Stimulated activated CD4-positive, alpha-beta T cell treated with anti-CD3 and anti-CD28 coated beads, Interleukin-15, amount 100 ng/mL, for 1 hour (primary cell): ENCODE measurements around the gene ZCCHC7.
"Not testable (repeated sequence)": the region's sequence is repeated elsewhere in the genome, so short reads cannot be mapped to it uniquely, and the experiment has no call there.

Experiments
- DNase-seq, 2 donors: peaks; one replicate each; pipeline ENCODE4 v3.0.0-alpha.2; 2020; ENCODE audit warnings: low read depth in 1 of 2, low spot score in 1 of 2

ZCCHC7 gene

DNA sequence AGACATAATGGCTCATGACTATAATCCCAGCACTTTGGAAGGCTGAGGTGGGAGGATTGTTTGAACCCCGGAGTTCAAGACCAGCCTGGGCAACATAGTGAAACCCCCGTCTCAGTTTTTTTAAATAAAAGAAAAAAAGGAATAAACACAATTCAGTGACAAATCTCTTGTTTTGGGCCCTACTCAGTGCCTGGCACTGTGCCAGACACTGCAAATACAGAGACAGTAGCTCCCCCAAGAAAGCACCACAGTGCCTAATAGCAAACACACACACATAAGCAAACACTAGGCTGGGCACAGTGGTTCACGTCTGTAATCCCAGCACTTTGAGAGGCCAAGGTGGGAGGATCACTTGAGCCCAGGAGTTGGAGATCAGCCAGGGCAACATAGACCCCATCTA, 252.5 kb downstream of the ZCCHC7 start:
- DNase-seq: no peak

DNA sequence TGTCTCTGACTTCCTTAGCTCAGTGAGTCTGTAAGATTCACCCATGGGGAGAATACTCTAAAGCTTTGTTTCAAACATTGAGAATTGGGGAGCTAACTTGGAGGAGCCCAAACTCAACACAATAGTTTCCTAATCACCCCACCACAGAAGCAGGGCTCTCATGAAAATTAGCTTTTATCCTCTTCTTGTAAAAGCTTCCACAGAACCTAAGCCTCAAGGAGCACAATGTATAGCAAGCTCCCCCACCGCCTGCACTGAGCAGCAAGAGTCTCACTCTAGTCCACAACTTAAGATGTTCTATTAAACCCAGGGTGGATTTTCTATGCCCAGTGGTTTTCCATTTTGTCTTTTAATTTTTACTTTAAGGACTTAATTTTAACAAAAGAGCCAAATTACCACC, 253.2 kb downstream of the ZCCHC7 start:
- no peak for DNase-seq

DNA sequence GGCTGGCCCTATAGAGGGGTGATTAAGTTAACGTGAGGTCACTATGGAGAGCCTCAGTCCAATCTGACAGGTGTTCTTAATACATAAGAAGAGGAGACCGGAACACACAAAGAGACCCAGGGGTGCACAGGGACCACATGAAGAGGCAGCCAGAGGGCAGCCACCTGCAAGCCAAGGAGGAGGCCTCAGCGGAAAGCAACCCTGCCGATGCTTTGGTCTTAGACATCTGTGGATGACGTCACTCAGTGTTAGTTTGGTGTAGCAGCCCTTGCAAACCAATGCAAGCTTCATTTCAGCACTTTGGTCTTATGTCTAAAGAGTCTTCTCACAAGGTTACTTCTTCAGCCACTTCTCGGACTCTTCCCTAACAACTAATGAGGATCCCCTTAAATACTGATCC, 254.5 kb downstream of the ZCCHC7 start:
- DNase-seq: no peak

DNA sequence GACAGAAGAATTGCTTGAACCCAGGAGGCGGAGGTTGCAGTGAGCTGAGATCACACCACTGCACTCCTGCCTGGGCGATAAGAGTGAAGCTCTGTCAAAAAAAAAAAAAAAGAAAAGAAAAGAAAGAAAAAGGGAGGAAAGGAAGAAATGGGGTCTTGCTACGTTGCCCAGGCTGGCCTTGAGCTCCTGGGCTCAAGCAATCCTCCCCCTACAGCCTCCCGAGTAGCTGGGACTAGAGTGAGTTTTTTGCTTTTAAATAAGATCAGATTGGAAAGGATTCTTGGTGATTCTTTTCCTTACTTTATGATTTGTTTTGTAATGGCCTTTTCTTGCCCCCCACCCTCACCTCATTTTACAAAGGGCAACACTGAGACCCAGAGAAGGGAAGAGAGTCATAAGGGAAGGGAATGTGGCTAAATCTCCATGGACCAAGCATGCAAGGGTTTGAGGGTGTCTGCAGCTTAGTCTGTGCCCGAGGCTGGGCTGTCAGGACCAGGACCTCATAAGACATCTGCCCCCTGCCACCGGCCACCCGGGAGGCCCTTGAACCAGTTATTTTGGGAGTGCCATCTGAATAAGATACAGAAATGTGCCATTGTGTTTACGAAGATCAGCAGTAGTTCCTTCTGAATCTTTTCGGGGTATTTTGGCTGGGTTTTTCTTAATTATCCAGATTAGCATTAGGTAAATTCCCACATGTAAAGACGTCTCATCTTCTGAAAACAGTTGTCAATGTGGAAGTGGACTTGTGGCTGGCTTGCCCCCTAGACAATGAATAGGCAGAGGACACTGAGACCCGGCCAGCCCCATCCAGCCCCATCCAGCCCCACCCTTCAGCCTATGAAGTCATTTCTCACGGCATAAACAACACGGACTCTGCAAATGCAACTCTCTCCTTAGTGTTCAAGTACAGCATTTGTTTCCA, 257.6 kb downstream of the ZCCHC7 start:
- DNase-seq: no peak

DNA sequence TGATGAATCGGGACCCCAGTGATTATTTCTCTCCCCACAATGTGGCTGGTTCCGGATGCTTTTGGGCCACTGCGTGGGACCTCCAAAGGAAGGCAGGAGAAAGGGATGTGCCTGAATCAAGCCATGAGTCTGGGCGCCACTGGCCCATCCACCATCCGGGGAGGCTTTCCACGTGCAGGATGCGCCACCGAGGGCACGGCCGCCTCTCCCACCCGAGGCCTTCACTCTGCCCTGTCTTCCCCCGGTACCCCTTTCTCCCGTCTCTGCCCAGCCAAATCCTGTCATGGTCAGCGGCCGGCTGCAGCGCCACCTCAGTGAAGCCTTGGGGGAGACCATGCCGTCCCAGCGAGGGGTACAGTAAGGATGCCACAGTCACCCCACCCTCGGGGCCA, 258.2 kb downstream of the ZCCHC7 start:
- DNase-seq: no peak

DNA sequence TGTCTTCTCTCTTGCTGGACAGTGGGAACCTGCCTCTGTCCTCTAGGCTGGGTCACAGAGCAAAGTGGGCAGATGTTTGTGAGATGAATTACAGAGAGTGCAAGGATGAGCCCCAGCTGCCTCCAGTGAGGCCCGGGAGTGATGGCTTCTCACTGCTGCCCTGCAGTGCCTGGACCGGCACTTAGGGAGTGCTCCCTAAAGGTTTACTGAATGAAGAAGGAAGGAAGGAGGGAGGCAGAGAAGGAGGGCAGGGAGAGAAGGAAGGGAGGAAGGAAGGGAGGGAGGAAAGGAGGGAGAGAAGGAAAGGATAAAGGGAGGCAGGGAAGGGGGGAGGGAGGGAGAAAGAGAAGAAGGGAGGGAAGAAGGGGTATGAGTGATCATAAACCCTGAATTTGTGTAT, 259.5 kb downstream of the ZCCHC7 start:
- no peak for DNase-seq

DNA sequence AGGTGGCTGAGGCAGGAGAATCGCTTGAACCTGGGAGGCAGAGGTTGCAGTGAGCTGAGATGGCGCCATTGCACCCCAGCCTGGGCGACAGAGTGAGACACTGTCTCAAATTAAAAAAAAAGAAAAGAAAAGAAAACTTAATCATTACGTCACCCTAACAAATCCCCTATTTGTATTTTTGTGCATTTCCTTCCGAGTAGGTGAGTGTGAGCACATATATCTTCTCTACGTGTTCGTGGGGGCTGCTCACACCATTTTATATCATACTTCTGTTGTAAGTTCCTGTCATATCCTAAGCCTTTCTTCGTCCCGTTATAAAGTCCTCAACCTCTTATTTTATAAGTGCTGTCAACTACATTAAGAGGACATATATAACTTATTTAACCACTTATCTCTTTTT, 260.2 kb downstream of the ZCCHC7 start:
- no peak for DNase-seq

DNA sequence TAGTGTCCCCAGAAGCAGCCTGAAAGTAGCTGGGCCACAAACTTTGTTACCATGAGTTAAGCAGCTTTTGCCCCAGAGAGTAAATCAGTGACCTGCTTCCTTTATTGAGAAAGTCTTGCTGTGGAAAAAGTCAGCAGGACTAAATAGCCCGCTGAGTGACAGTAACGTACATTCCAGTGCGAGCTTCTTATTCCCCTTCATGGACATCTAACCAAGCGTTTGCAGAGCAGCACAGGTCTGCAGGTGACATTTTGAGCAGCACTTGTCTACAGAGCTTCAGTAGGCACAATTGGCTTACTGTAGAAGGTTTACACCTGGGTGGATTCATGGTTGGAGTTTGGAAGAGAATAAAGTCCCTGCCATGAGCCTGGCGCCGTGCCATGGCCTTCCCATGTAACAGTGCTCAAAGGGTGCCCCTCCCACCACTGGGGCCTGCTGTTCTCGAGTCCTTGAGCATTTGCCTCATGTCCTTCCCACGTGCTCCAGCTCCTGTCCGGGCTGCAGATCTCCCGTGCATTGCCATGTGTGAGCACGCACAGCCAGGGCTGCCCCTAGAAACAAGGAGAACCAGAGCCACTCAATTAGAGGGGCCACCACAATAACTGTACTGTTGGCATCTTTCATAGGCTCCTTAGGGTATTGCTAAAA, 260.8 kb downstream of the ZCCHC7 start:
- DNase-seq: no peak

DNA sequence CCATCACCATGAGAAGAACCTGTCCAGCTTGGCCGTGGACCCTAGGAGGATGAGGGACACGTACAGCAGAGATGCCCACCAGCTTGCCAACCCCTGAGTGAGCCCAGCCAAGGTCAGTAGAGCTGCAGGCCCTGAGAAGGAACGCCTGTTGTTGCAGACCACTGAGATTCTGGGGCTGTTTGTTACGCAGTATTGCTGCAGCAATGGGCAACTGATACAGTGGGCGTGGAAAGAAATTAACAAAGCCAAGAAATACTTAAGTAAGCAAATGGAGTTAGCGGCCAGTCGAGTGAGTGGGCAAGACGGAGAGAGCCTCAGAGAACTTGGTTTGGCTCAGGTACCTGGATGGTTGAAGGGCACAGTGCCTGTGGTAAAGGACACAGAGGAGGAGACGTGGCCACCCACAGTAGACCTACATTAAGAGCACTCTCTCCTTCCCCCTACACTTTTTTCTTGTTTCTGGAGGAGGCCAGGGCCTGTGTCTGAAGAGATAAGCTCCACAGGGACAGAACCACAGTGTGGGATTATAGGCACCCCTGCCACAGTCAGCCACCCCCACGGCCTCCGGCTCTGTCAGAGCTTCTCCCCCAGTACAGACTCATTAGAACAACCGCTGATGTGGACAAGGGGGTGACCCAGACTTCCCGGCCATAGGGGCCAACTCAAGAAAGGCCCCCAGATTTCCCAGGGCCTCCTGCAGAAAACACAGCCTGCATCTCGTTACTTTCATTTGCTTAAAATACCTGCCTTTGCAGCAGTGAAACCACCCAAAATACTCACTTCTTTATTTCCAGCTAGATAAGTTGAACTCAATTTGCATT, 262.0 kb downstream of the ZCCHC7 start:
- no peak for DNase-seq

DNA sequence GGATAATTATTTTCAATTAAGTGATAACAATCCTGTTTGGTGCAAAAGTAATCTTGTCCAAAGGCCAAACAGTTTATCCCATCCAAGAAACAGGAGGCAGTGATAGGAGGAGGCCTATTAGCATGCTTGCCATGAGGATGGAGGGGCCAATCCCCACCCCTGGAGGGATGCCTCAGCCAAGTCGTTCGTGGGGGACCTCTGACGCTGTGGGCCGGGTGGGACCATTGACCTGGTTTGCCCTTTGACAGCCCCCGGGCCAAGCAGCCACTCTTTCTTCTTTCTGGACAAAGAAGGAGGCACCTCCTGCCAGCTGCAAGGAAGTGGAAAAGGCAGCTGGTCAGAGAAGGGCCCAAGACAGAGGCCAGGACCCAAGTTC, 262.6 kb downstream of the ZCCHC7 start:
- no peak for DNase-seq

DNA sequence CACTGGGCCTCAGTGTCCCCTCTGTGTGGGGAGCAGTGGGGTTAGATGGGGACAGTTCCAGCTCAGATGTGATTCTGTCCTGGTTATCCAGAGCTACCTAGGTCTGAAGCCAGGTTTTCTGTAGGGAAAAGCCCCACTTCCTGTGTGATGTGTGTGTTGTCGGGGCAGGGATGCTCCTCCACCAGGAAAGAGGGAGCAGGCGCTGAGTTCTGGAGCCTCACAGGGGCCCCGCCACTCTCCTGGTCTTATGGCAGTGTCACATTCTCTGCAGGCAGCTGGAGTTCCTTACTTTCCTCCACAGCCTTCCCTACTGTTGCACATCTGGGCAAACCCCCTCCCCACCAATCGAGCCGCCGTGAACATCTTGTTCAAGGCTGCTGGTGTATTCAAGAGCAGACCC, 263.0 kb downstream of the ZCCHC7 start:
- no peak for DNase-seq

DNA sequence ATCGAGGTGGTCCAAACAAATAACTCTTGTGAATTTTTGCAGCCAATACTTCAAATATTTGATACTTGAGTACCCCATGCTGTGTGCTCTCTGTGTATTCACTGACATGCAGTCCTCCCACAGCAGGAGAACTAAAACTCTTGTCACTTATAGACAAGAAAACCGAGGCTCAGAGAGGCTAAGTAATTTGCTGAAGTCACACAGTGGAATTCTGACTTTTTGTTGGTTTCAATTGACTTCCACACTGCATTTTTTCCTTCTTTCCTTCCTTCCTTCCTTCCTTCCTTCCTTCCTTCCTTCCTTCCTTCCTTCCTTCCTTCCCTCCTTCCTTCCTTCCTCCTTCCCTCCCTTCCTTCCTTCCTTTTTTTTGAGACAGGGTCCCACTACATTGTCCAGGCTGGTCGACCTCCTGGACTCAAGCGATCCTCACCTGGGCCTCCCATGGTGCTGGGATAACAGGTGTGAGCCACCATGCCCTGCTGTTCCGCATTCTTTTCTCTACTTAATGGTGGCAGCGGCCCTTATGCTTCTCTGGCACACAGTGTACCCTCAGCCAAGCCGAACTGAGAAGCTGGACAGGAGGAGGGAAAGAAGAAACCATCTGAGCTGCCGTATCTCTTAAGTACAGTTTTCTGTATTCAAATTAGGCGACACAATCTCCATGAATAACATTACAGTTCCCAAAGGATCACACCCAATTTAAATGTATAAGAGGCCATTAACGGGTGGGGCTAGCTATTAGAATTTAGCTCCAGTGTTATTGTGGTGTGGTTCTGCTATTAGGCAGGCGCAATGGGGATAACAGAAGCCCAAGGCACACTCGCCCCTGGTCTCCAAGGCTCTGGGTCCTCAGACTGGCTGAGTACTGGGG, 263.7 kb downstream of the ZCCHC7 start:
- no peak for DNase-seq

DNA sequence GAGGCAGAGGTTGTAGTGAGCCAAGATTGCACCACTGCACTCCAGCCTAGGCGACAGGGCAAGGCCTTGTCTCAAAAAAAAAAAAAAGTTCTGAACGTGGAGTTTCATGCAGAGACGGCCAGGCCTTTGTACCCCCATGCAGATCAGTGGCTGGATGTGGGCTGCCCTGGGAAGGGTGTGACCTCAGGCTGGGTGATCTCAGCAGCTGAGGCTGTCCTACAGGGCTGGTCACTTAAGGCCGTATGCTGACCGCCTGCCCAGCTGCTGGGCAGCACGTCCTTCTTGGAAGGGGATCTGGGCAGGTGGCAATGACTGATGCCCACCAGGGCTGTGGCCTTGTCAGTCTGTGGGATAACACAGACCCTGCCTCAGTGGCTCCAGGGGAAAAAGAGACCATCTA, 264.9 kb downstream of the ZCCHC7 start:
- no peak for DNase-seq

DNA sequence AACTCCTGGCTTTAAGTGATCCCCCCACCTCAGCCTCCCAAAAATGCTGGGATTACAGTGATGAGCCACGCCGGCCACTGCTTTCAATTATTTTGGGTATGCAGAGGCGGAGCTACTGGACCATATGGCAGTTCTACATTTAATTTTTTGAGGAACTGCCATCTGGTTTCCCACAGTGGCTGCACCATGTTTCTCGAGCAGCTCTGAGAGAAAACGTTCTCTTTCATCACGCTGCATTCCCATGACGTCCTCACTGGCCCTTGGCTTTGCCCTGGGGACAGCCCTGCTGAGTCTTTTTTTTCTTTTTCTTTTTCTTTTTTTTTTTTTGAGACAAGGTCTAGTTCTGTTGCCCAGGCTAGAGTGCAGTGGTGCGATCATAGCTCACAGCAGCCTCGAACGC, 266.6 kb downstream of the ZCCHC7 start:
- no peak for DNase-seq

DNA sequence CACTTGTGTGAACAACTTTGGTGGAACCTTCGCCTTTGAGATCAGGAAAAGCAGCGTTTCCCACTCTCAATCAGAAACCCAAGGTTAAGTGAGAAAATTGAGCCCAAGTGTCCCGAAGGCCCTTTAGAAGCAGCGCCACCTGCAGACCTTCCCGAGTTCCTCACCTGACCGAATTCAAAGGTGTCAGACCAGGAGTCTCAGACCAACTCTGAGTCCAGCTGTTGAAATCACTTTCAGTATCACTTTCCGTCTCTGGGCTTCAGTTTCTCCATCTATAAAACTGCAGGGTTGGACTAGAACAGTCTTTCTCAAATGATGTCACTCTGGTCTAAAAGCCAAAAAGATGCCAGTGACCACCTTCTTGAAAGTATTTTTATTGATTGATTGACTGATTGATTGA, 270.4 kb downstream of the ZCCHC7 start:
- no peak for DNase-seq

DNA sequence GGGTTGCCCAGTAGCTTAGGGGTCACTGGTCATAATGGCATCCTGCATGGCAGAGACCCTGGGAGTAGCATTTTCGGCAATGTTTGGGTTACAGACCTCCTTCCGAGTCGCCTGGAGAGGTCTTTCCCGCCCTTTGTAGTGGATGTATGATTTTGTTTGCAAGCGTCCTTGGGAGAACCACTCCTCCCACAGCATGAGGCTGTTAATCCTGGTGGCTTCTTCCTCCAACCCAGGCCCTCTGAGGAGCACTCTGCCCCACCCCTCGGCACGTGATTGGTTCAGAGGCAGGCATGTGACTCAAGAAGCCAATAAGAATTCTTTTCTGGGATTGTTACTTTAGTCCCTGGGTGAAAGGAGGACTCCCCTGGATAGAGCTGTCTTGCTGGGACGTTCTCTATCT, 271.9 kb downstream of the ZCCHC7 start:
- no peak for DNase-seq

DNA sequence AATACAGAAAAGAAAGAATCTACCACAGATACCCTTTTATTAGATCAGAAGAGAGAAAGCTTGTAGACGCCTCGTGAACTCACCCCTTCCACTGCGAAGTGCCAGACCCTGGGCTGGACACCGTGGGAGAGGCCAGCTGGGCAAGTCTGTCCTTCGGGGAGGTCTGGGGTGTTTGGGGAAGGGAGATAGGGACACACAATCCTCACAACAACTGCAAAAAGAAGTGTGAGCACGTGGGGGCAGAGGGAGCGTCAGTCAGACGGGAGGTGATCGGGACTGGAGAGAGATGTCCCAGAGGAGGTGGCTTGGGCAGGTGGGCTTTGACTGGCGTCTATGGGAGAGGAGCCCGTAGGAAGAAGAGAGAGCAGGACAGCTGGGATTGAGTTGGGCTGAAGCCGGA, 274.9 kb downstream of the ZCCHC7 start:
- no peak for DNase-seq

DNA sequence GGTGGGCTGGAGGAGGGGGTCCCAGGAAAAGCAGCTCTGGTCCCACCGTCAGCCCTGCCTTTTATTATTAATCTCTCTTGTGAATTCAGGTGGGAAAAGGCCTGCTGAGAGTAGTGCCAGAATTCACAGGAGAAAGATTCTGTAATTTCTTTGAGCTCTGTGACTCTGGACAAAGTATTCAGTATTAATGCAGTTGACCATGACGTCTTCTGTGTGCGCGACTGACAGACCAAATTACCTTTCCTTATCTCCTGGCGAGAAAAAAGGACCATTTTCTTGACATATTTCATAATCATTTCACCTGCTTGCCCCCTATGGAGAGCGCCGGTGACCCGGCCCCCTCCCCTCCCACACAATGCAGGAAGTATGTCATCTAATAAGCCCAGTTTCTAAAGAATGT, 275.3 kb downstream of the ZCCHC7 start:
- no peak for DNase-seq

DNA sequence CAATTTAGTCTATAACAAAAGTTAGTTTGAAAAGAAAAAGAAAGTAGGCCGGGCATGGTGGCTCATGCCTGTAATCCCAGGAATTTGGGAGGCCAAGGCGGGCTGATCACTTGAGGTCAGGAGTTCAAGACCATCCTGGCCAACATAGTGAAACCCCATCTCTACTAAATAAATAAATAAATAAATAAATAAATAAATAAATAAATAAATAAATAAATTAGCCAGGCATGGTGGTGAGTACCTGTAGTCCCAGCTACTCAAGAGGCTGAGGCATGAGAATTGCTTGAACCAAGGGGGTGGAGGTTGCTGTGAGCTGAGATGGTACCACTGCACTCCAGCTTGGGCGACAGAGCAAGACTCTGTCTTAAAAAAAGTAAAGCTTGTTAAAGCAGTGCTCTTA, 277.6 kb downstream of the ZCCHC7 start:
- DNase-seq: not testable (repeated sequence)

DNA sequence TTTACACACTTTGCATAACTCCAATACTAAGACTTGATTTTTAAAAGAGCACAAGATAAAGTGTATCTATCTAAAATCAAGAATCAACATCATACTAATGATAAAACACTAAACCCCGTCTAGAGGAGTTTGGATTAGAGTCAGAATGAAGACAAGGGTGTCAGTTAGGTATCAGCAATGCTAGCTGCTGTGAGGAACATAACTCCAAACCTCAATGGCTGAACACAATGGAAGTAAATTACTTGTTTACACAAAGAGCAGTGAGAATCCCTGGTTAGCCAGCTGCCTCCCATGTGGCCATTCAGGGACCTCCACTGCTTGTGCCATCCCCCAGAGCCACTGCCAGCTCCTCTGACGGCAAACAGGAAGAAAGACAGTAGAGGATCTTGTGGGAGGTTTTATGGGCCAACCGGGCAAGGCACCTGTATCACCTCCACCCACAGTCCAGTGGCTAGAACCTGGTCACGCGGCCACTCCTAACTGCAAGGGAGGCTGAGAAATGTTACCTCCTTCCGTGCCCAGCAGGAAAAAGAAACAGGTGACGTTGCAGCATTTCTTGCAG, 278.2 kb downstream of the ZCCHC7 start:
- DNase-seq: no peak

DNA sequence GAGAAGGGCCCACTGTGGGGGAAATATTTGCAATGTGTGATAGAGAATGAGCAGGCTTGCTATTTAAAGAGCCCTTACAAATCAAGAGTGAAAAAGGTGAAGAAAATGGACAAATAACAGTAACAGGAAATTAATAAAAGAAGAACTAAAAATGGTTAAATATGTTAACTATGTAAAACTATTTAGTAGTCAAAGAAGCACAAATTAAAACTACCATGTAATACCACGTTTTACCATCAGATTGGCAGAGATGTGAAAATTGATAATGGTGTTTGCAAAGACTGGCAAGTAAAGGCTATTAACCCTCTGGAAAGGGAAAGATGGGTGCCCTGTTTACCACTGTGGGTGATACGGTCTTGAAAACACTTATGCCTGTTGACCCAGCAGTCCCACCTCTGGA, 279.0 kb downstream of the ZCCHC7 start:
- no peak for DNase-seq
